B cell (primary cell): Measurements from ENCODE around the gene DBR1. TPM values are rescaled to one million over a fixed set of nuclear protein-coding genes. Genes with fewer than 3 reads are reported as not detected.

Experiments used
- ATAC-seq: fragments of 200-7000 bp; cut with Tn5 transposase; one replicate; pipeline ENCODE4 v1.10.0; 2021; ENCODE audit warnings: low read depth, mild to moderate bottlenecking, moderate number of reproducible peaks, moderate library complexity
- CTCF ChIA-PET: fragments of 350-600 bp; sonication (Branson Sonifier 250); formaldehyde crosslinking; loops from one replicate; lab custom pipeline; 2021; ENCODE audit warnings: antibody characterized with exemption, inconsistent platforms; lab: Charles Lee
- POLR2A ChIA-PET: fragments of 350-600 bp; sonication (Branson Sonifier 250); formaldehyde crosslinking; loops from one replicate; lab custom pipeline; 2021; ENCODE audit warnings: antibody characterized with exemption; lab: Charles Lee
- DNase-seq: peaks from one replicate; pipeline ENCODE4 v3.0.0; 2013
- H2AFZ ChIP-seq: 2 replicates; pipeline ENCODE4 v1.6.1; 2012; ENCODE audit warnings: mild to moderate bottlenecking, low read depth, low read length; ENCODE audit not compliant: insufficient read depth, poor library complexity, severe bottlenecking
- H3K27ac ChIP-seq, 2 donors: 1 replicate in 1 of 2; 2 replicates in 1 of 2; pipeline ENCODE4 v1.5.1; 2012 to 2013; ENCODE audit warnings: low read length in 2 of 2, mild to moderate bottlenecking in 2 of 2, moderate library complexity in 1 of 2
- H3K27me3 ChIP-seq, 4 experiments: fragments of 200-600 bp in 1 of 4; sonication (generic) in 1 of 4; replicated peaks in 1 of 4; 1 replicate in 2 of 4; 2 replicates in 2 of 4; pipeline versions ENCODE4 v1.6.1 to v1.7.0; 2013 to 2016; ENCODE audit warnings: low read length in 3 of 4, mild to moderate bottlenecking in 2 of 4, mixed read lengths in 1 of 4, moderate library complexity in 1 of 4; ENCODE audit not compliant: insufficient read depth in 4 of 4, control insufficient read depth in 3 of 4; ENCODE audit errors: control extremely low read depth in 1 of 4
- H3K36me3 ChIP-seq, 2 experiments: replicated peaks in 1 of 2; 1 replicate in 1 of 2; 2 replicates in 1 of 2; pipeline versions ENCODE4 v1.6.1 to v1.7.1; 2013; ENCODE audit warnings: low read length in 1 of 2; ENCODE audit not compliant: insufficient read depth in 2 of 2, control insufficient read depth in 1 of 2; ENCODE audit errors: control extremely low read depth in 1 of 2, extremely low read depth in 1 of 2
- H3K4me1 ChIP-seq, 2 donors: fragments of 200-600 bp in 1 of 2; sonication (generic) in 1 of 2; 1 replicate in 1 of 2; 2 replicates in 1 of 2; pipeline versions ENCODE4 v1.5.1 to v1.6.1; 2013 to 2017; ENCODE audit warnings: low read length in 2 of 2; ENCODE audit not compliant: control insufficient read depth in 2 of 2, insufficient read depth in 2 of 2
- H3K4me2 ChIP-seq: replicated peaks from 2 replicates; pipeline ENCODE3; 2012; ENCODE audit warnings: mild to moderate bottlenecking, low read depth, low read length; ENCODE audit not compliant: poor library complexity, severe bottlenecking
- H3K4me3 ChIP-seq, 5 experiments: fragments of 200-600 bp in 1 of 5; sonication (generic) in 1 of 5; 1 replicate in 3 of 5; 2 replicates in 2 of 5; pipeline versions ENCODE4 v1.5.1 to v1.7.0; 2011 to 2016; ENCODE audit warnings: low read length in 4 of 5, mild to moderate bottlenecking in 4 of 5, low read depth in 2 of 5, control low read depth in 1 of 5, moderate library complexity in 1 of 5; ENCODE audit not compliant: insufficient read depth in 1 of 5; ENCODE audit errors: control extremely low read depth in 1 of 5, extremely low read depth in 1 of 5
- H3K79me2 ChIP-seq: fragments of 200-600 bp; sonication (generic); one replicate; pipeline ENCODE4 v1.6.0; 2016; ENCODE audit warnings: low read length; ENCODE audit not compliant: control insufficient read depth, insufficient read depth
- H3K9ac ChIP-seq: fragments of 200-600 bp; sonication (generic); 2 replicates; pipeline ENCODE4 v1.6.1; 2017; ENCODE audit warnings: mild to moderate bottlenecking, low read length, moderate library complexity
- H3K9me3 ChIP-seq, 3 donors: one replicate each; pipeline versions ENCODE4 v1.6.1 to v1.7.1; 2013; ENCODE audit warnings: low read length in 2 of 3; ENCODE audit not compliant: control insufficient read depth in 2 of 3, insufficient read depth in 1 of 3; ENCODE audit errors: control extremely low read depth in 1 of 3
- H4K20me1 ChIP-seq: 2 replicates; pipeline ENCODE4 v1.6.0; 2012; ENCODE audit warnings: mild to moderate bottlenecking, low read length; ENCODE audit not compliant: insufficient read depth, control insufficient read depth, poor library complexity, severe bottlenecking
- H3K27ac Mint-ChIP-seq: one replicate; pipeline ENCODE4 v1.8.0; 2021; ENCODE audit warnings: mixed read lengths
- H3K27me3 Mint-ChIP-seq: one replicate; pipeline ENCODE4 v1.8.0; 2021; ENCODE audit warnings: mixed read lengths
- H3K4me1 Mint-ChIP-seq: one replicate; pipeline ENCODE4 v1.8.0; 2021; ENCODE audit warnings: mixed read lengths
- H3K4me3 Mint-ChIP-seq: one replicate; pipeline ENCODE4 v1.8.0; 2021; ENCODE audit warnings: mixed read lengths
- H3K9me3 Mint-ChIP-seq: one replicate; pipeline ENCODE4 v1.8.0; 2022; ENCODE audit warnings: mixed read lengths; ENCODE audit not compliant: insufficient read depth
- EZH2 ChIP-seq: IDR thresholded peaks from 2 replicates; pipeline ENCODE4 v1.6.1; 2012; ENCODE audit warnings: borderline replicate concordance, low read depth, mild to moderate bottlenecking, moderate library complexity, low read length; ENCODE audit not compliant: insufficient read depth, poor library complexity, severe bottlenecking
- WGBS: methylation state at CpG from one replicate; pipeline ENCODE4 v1.1.5; 2013; ENCODE audit warnings: missing lambda C conversion rate; ENCODE audit not compliant: insufficient coverage; 5-methylcytosine and 5-hydroxymethylcytosine counted together
- intact Hi-C: fragments of 100-400 bp; cut with micrococcal nuclease; formaldehyde crosslinking; loops from one replicate; pipeline ENCODE4 v1.10.0; 2022
- polyA plus RNA-seq: library from polyadenylated mRNA; depleted of rRNA; stranded (reverse); fragments of >200 nt; gene quantifications from 2 replicates; pipeline ENCODE4 v1.2.3, GENCODE V29; 2012
- total RNA-seq, 2 donors: library from RNA; stranded (reverse); fragments of 120-200 nt in 1 of 2; gene quantifications; 1 replicate in 1 of 2; 2 replicates in 1 of 2; pipeline versions ENCODE4 v1.2.3 to v1.2.4, GENCODE V29; 2013 to 2022
- TF ChIP-seq, protein P1 (sequence below): fragments of 200-600 bp; IDR thresholded peaks from one replicate; pipeline ENCODE4 v1.8.0; 2022; ENCODE audit warnings: antibody characterized with exemption, mild to moderate bottlenecking

DBR1 gene
- total and polyA plus RNA-seq, 2 donors (not counting 1 experiment from before 2014, with no cell fraction given) = 7.5 to 22.6 TPM

DNA sequence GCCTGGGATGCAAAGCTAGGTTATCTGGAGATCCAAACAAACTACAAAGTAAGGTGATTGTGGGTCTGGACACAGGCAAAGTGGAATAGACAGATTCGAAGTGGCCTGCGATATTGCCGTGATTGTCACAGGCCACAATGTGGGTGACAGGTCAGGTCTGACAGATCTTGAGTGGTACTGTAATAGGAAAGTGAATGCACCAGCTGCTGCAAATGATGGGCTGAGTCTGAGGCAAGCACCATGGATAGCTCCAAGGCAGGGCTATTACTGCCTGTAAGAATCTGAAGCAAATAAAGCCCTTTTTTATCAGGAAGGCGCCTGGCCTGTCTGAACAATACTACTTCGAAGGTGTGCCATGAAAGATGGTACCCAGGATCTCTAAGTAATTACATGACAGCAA, 22.3 kb upstream of the DBR1 start:
- peaks cover 27% of the 10 kb centered on the region for H3K4me1 Mint-ChIP-seq
- H3K9me3 ChIP-seq = no peaks in the 10 kb centered on the region
- H2AFZ ChIP-seq = no peak overlapping the region
- H3K9ac ChIP-seq = no peak overlapping the region
- no peak overlapping the region for H3K27ac ChIP-seq
- peaks cover 0 to 16% of the 10 kb centered on the region in 2 experiments for H3K36me3 ChIP-seq
- POLR2A ChIA-PET = no interaction called here
- intact Hi-C loops = no loop called here
- no peak for DNase-seq
- no peak overlapping the region for H3K4me3 Mint-ChIP-seq
- no peak overlapping the region for H3K4me3 ChIP-seq
- H3K27me3 Mint-ChIP-seq = no peaks in the 10 kb centered on the region
- H3K4me2 ChIP-seq = no peak overlapping the region
- no peaks in the 10 kb centered on the region for H3K9me3 Mint-ChIP-seq
- WGBS = 93% methylated on average over 3 of the region's 5 CpGs
- CTCF ChIA-PET = no interaction called here
- H3K4me1 ChIP-seq = no peaks in the 10 kb centered on the region
- peaks cover 95% of the 10 kb centered on the region for H3K79me2 ChIP-seq
- peaks cover 94% of the 10 kb centered on the region for H4K20me1 ChIP-seq
- H3K27ac Mint-ChIP-seq = no peak overlapping the region
- H3K27me3 ChIP-seq = no peaks in the 10 kb centered on the region
- no peak for ATAC-seq
- TF ChIP-seq EZH2 = no peak
- TF ChIP-seq, protein P1, sequence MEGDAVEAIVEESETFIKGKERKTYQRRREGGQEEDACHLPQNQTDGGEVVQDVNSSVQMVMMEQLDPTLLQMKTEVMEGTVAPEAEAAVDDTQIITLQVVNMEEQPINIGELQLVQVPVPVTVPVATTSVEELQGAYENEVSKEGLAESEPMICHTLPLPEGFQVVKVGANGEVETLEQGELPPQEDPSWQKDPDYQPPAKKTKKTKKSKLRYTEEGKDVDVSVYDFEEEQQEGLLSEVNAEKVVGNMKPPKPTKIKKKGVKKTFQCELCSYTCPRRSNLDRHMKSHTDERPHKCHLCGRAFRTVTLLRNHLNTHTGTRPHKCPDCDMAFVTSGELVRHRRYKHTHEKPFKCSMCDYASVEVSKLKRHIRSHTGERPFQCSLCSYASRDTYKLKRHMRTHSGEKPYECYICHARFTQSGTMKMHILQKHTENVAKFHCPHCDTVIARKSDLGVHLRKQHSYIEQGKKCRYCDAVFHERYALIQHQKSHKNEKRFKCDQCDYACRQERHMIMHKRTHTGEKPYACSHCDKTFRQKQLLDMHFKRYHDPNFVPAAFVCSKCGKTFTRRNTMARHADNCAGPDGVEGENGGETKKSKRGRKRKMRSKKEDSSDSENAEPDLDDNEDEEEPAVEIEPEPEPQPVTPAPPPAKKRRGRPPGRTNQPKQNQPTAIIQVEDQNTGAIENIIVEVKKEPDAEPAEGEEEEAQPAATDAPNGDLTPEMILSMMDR = no peak

DNA sequence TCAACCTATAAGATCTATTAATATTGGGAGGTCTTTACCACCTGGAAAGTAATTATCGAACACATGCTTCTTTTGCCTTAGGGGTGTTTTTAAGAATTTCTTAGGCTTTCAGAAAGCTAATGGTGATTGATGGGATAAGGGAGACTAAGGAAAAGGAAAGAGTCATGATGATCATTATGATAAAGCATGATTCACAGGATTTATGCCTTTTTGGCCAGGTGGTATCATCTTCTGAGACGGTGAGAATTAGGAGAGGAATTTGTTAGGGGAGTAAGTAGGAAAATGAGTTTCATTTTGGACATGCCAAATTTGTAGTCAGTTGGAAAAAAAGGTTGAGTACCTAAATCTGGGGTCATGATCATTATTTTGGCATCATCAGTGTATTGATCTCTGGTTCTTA, 21.3 kb upstream of the DBR1 start:
- no peaks in the 10 kb centered on the region for H3K27me3 Mint-ChIP-seq
- no peaks in the 10 kb centered on the region for H3K9me3 ChIP-seq
- no peak overlapping the region for H3K4me2 ChIP-seq
- ATAC-seq (no peak), DNase-seq (no peak)
- H3K27ac Mint-ChIP-seq = no peak overlapping the region
- H3K4me1 ChIP-seq = no peaks in the 10 kb centered on the region
- no peak overlapping the region for H3K9ac ChIP-seq
- peaks cover 83% of the 10 kb centered on the region for H4K20me1 ChIP-seq
- whole genome bisulfite sequencing = 100% methylated on average over 2 of the region's 2 CpGs
- no peaks in the 10 kb centered on the region for H3K27me3 ChIP-seq
- H2AFZ ChIP-seq = no peak overlapping the region
- no peak overlapping the region for H3K27ac ChIP-seq
- no peaks in the 10 kb centered on the region for H3K9me3 Mint-ChIP-seq
- CTCF ChIA-PET = no interaction called here
- no peak overlapping the region for H3K4me3 Mint-ChIP-seq
- TF ChIP-seq, protein P1 = no peak
- TF ChIP-seq EZH2 = no peak
- intact Hi-C loops = no loop called here
- POLR2A ChIA-PET = no interaction called here
- H3K79me2 ChIP-seq = peaks cover 95% of the 10 kb centered on the region
- peaks cover 3 to 16% of the 10 kb centered on the region in 2 experiments for H3K36me3 ChIP-seq
- H3K4me1 Mint-ChIP-seq = peaks cover 28% of the 10 kb centered on the region
- H3K4me3 ChIP-seq = no peak overlapping the region
